ENCODE measurements around the gene INSYN1.

DNA sequence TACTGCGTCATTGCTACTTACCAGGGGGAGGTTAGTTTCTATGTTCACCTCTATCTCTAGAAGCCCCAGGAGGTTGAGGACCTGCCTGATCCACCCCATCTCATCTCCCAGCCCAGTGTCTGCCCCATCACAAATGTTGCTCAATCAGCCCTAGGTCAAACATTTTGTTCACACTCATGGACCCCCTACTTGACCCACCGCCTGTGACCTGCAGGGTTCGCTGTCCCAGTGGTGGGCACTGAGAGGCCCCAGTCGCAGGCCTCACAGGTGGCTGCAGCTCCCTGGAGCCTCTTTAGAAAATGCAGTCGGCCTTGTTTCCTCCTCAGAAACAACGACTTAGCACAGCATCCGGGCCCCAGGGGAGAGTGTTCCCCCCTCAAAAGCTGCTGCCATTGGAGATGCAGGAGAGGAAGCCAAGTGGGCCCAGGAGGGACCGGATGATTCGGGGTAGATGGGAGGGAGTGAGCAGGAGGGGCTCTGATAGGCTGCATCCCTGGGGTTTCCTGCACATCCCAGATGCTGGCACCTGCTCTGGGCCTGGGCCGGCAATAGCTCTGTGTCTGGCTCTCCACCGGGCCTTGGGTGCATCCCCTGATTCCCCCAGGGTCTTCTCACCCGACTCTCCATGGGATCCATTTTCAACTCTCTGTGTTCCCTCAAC, 18.4 kb upstream of the INSYN1 start:
- TF ChIP-seq POLR2A (IDR thresholded peaks at IDR 0.05; ENCODE audit: low read length) (no peak), GATA1 (IDR thresholded peaks at IDR 0.05; ENCODE audit: low read depth, low read length) (no peak)
